ENCODE data around the gene CDH4.

CDH4 gene

DNA sequence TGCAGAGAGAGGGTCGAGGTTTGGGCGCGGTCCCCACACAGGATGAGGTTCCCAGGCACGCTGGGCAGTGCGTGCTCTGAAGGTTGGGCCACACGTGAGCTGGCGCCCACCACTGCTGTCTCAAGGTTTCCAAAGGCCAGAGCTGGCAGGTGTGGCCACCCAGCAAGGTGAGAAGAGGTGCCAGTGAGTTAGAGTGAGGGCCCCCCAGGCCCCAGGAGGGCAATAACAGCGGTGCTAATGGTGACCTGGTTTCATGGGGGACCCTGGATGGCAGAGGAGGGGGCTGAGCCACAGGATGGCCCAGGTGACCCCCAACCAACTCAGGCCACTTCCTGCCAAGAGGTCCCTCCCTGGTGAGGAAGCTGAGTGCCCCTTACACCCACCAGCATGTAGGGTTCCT is 628.6 kb downstream of the CDH4 start:
- no peak for DNase-seq (ENCODE audit: low read depth)

DNA sequence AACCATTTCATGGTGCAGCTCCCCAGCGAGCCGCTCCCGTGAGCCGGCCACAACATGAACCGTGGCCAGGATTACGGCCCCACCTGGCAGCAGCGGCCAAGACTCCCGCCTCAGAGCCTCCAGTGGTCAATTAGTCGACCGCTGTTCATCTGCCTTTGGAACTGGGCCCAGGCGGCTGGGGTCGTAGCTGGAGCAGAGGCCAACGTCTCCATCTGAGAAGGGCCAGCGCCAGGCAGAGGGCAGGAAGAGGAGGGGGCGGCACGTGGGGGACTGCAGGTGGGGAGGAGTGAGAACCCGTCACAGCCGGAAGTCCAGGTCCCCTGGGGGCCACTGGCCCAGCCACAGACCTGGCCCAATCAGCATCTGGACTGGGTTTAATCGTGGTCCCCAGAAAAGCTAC is 629.4 kb downstream of the CDH4 start:
- no peak for DNase-seq (ENCODE audit: low read depth)

DNA sequence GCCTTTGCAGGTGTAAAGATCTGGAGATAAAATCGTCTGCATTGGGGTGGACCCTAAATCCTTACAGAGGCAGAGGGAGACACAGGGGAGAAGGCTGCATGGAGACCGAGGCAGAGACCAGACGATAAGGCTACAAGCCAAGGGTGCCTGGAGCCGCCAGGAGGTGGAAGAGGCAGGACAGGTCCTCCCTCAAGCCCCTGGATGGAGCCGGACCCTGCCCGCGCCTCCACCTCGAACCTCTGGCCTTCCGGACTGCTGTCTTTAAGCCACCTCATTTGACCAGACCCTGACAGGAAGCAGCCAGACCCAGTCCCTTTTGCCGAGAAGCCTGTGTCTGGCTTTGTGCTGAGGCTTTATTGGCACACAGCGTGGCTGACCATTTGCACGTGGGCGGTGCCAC is 629.8 kb downstream of the CDH4 start:
- DNase-seq (ENCODE audit: low read depth), result no peak

DNA sequence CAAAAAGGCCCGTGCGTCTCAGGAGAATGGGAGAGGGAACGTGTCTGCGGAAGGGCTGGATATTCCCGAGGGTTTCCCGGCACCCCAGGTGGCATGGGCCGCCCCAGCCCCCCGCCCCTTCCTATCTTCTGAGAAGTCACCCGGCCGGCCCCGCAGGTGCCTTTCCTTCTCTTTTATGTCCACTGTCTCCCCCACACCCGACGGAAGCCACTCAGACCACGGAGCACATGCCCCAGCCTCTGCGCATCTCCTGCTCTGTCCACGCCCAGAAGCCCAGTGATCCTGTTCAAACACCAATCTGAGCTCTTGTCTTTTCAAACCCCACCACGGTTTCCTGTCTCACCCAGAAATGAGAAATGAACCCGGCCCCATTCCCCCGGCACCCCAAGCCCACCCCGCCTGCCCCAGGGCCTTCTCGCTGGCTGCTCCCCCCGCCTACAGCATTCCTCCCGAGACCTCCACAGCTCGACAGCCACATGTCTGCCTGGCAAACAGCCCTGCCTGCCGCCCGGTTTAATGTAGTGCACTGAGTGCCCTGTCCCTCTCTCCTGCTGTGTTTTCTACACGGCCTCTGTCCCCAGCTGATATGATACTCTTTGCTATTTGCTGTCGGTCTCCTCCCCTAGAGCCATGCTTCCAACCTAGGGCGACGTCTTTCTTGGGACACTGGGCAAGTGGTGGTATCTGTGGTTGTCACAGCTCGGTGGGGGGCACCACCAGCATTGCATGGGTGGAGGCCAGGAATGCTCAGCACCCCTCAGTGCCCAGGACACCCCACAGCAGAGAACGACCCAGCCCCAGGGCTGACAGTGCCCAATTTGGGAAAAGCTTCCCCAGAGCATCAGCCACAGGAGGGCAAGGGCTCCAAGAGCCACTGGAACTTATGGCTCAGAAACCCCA is 630.9 kb downstream of the CDH4 start:
- no peak for DNase-seq (ENCODE audit: low read depth)

DNA sequence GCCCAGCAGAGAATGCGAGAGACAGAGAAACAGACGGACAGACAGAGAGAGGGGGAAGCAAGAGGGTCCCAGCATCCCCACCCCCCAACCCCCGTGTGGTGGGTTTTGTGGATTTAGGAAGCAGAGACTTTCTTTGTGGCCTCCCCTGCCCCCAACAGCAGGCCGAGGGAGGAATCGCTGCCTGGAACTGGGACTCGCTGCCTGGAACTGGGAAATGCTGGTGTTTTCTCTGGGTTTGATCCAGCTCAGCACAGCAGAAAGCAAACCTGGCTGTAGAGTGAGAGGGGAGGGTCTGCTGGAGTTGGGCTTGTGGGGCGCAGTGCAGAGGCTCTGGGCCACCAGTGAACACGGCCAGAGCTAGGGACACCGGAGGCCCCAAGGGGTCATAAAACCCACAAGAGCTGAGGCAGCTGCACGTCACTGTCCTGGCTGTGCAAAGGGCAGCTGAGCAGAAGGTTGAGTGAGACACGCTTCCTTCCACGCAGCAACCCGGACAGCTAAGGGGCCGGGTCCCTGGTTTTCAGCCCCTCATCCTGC is 631.9 kb downstream of the CDH4 start:
- no peak for DNase-seq (ENCODE audit: low read depth)

DNA sequence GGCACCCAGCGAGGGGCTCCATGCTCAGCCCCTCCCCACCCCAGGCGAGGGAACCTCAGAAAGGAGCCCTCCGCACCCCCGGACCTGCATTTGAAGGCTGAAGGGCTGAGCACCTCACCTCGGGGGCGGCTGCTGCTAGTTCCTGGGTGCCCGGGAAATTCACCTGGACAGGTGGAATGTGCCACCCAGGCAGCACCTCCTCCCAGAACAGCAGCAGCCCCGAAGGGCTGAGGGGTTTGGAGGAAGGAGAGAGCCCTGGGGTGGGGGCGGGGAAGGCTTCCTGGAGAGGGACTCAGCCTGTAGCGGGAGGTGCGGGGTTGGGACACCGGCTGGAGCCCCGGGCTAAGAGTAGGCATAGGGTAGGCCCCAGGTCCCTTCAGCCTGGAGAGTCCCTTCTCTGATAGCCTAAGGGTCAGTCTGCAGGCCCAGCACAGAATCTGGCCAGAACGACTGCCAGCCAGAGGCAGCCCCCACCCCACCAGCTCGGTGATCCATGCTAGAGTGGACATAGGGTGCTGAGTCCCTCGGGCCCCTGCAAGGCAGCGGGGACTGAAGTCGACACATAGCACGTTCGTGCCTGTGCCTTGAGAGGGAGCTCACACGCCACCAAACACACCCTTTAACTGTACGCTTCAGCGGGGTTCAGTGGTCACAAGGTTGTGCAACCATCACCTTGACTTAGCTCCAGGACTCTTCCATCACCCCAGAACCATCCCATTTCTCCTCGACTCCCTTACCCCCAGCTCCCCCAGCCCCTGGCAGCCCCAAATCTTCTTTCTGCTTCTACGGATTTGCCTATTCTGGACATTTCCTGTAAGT is 632.7 kb downstream of the CDH4 start:
- DNase-seq (ENCODE audit: low read depth), result no peak

DNA sequence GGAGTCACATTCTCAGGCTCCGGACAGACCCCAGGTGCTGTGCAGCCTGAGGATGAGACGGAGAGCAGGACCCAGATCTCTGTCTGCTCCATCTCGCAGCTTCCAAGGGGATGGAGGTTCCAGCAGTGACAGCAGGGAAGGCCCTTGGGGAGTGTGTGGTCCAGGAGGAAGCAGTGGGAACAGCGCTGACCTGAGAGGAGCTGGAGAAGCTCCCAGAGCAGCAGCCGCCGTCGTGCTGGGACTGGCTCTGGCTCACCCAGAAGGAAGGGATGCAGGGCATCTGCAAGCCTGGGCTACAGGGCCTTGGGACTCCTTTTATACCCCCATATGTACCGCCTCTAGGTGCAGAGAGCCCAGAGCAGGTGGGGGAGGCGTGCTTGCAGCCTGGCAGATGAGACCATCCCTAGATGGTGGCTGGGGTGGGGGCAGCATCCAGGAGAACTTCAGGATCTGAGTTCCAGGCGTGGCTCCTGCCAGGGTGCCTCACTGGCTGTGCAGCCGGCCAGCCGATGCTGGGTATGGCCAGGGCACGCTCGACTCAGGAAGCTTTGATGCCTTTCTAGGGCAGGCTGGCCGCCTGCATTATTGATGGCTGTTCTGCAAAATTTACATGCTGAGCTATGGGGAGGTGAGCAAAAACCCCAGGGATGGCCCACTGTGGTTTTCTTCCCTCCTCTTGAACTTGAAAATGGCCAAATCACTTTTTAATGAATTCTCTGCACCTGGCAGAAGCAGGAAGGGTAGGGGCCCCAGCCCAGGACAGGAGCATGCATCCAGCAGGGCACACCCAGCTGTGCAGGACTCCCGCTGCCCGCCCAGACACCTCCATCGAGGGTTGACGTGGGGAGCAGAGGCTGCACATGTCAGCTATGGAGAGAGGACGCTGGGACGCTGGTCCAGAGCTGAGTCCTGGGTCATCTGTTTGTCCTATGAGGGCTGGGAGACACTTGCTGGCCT is 634.0 kb downstream of the CDH4 start:
- no peak for DNase-seq (ENCODE audit: low read depth)

DNA sequence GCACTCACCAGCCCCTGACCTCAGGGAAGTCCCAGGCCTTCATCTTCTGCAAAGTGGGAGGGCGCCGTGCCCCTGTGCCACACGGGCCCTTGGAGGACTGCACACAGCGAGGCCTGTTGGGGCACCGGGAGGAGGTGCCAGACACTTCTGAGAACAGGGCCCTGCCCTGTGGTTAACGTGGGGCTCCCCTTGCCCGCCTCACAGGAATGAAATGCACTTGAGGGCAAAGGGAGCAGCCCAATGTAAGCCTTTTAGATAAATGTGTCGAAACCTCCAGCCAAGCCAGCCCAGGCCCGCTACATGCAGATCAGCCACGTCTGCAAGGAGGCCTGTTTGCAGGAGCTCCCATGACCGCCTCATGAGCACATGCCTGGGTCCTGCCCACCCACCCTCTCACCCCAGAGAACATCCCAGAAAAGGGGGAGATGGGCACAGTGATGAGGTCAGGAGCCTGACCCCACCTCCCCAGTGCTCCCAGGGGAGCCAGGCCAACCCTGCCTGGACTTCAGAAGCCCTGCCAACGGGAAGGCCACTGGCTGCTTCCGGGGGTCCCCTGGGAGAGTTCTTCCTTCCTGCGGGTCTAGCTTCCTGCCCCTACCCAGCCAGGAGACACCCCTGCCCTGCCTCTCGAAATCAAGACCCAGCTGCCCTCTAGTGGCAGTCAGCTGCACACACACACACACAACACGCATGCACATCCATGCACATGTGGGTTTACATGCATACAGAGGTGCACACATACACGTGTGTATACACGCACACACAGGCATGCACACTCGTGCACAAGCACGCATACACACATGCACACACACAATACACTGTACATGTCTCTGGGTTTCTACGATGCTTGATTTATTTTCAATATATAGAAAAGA is 634.9 kb downstream of the CDH4 start:
- DNase-seq (ENCODE audit: low read depth), result peak; percentile 28

DNA sequence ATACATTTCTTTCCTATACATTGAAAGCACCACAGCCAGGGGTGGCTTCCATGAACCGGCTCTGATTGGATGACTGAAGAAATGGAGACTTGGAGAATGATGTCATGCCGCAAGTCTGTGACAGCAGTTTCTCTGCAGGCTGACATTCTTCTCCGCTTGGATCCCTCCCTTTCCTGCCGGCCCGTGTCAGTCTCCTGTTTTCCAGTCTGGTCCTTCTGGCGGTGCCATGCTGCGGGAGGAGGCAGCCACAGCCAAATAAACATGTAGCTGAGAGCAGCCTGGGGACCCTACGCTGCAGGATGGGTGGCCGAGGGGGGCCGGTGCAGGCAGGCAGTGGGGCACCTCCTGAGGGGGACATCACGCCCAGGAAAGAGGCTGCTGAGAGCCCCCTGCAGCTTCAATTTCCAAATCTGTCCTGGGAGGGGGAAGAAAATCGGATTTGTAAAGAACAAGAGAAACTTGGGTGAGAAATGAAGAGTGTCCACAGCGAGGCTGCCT is 635.6 kb downstream of the CDH4 start:
- DNase-seq (ENCODE audit: low read depth), result no peak

DNA sequence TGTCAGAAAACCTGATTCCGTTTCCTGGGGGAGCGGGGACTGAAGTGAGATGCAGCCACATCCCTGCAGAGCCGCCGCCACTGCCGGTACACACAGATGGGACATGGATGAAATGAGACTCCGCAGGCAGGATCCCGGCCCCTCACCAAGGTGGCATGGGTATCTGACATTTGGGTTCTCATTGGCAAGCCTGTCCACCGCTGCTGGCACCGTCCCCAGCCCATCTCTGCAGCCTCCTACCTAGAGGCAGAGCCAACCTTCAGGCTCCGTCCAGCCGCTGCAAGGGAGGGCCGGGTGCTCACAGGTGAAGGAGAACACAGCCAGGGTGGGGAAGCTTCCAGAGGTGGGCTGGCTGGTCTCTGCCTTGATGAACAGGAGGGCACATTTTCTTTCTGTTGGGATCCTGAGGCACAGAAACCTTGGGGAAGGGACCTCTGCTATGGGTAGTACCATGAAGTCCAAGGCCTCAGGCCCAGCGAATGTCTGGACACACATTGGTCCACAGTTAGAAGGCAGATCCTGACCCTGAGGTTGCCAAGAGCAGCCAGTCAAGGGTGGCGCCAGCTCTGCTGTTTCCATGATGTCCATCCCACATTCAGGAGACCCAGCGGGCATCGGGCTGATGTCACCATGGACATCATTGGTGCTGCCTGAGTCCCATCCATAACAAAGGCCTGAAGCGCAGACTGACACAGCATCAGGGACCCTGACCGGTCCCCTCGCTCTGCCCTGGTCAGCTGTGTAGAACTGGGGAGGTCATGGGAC is 636.2 kb downstream of the CDH4 start:
- no peak for DNase-seq (ENCODE audit: low read depth)

DNA sequence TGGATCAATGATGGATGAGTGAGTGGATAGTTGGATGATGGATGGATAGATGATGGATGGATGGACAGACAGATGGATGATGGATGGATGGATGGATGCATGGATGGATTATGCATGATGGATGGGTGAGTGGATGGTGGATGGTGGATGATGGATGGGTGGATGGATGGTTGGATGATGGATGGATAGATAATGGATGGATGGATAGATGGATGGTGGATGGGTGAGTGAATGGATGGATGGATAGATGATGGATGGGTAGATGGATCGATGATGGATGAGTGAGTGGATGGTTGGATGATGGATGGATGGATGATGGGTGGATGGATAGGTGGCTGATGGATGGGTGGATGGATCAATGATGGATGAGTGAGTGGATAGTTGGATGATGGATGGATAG is 637.6 kb downstream of the CDH4 start:
- no peak for DNase-seq (ENCODE audit: low read depth)

DNA sequence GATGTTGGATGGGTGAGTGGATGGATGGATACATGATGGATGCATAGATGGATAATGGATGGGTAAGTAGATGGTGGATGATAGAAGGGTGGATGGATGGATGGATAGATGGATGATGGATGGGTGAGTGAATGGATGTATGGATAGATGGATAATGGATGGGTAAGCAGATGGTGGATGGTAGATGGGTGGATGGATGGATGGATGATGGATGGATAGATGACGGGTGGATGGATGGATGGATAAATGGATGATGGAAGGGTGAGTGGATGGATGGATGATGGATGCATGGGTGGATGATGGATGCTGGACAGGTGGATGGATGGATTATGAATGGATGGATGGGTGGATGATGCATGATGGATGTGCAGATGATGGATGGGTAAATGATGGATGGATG is 638.1 kb downstream of the CDH4 start:
- DNase-seq (ENCODE audit: low read depth), result no peak

DNA sequence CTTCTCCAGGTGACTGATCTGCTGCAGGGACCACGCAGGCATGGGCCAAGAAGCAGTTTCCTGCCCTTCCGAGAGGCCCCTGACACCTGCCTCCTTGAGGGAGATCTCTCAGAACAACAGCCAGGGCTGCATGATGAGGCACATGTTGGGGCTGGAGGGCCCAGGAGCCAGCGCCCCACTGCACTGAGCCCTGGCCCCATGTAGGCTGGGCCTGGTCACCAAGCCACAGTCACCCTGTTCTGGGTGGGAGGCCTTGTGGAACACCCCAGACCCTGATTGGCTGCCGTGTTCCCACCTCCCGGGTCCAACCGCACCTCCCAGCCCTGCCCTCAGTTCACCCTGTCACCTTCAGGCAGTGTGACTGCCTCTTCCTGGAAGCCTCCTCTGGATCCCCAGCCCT is 639.4 kb downstream of the CDH4 start:
- DNase-seq (ENCODE audit: low read depth), result no peak

DNA sequence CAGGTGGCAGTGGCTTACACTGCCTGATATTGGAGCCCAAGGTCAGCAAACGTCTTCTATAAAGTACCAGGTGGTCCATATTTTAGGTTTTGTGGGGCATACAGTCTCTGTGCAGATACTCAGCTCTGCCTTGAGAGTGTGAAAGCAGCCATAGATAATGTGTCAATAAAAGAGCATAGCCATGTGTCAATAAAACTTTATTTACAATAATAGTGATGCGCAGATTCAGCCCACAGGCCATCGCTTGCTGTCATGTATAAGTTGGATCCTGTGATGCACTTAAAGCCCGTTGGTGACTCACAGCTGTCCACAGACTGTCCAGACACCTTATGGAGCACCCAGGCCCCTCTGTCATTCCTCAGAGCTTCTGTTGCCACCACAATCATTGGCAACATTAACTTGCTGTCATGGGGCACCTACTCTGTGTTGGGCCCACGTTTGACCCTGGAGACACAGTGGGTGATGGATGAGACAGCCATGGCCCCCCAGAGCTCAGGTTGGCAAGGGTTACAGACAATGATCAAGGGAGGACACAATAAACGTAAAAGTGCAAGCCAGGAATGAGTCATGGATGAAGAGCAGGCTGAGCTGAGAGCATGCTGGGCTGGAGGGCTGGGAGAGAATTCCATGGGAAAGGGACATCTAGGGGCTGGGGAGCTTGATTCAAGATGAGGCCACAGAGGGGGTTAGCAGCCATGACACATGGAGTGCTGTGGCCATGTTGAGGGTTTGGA is 640.0 kb downstream of the CDH4 start:
- DNase-seq (ENCODE audit: low read depth), result no peak

DNA sequence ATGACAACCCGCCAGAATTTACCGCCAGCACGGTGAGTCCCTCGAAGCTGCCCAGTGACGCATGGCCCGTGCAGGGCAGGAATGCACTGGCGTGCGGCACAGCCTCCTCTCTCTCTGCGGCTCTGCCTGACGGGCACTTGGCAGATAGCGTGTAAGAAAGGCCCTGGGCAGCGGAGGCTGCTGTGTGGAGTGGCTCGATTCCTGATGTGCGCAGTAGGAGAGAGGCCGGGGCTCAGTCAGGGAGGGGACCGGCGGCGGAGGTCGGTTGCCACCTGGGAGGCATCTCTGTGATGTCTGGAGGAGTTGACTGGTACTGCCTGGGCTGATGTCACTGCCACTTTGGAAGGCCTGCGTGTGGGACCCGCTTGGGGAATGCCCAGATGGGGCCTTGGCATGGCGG is 643.0 kb downstream of the CDH4 start:
- DNase-seq (ENCODE audit: low read depth), result no peak

DNA sequence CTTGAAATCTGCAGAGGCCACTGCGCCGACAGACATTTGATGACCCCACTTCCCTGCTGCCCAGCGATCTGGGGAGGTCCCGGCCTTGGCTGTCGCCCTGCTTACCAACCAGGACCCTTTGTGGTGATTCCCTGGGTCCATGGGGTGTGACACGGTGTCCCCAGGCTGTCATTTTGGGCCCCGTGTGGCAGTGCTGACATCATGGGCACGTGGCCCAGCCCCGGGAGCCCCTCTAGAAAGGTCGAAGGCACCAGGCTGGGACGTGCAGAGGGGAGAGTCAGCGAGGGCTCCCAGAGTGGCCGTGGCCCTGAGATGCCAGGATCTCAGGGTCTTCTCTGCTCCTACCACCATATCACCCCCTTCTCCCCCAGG is 643.6 kb downstream of the CDH4 start:
- no peak for DNase-seq (ENCODE audit: low read depth)

DNA sequence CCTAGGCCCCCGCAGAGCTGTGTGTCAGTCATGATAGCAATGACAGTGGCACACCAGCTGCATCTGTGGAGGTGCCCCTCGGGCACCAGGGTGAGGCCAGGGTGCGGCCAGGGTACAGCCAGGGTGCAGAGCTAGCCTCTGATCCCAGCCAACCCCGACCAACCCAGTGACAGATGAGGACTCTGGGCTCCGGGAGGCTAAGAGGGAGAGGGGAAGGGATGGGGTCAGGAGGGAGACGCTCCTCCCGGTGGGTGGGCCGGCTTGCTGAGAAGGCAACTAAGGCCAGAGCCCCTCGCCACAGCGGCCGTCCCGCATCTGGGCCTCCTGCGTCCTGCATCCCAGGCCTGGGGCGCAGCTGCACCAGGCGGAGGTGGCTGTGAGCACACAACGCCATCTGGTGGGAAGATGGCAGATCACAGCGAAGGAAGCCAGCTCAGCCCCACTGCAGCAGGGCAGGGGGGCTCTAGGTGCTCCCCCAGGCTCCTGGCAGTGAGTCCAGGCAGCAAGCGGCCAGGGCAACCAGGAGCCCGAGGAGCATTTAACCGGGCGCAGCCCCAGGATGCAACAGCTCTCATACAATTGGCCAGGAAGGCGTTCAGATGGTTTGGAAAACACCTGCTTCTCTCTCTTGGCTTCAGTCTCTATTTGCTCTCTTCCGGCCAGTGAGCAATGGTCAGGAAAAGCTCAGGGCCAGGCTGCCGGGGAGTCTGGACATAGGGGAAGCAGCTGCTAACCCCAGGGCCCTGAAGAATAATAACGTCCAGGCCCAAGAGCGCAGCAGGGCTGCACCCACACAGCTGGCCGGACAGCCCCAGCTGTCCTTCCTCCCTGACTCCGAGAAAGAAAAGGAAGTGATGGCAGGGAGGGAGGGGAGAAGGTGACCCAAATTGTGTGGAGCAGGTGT is 644.2 kb downstream of the CDH4 start:
- peak; percentile 47 for DNase-seq (ENCODE audit: low read depth)

Measured in EH (cell line).